NB4 (cell line): ENCODE measurements around the gene MTX1.

Experiments
- DNase-seq: peaks from one replicate; pipeline ENCODE4 v3.0.0; 2010; ENCODE audit warnings: low read depth
- H3K4me3 ChIP-seq: one replicate; pipeline ENCODE4 v1.5.1; 2011; ENCODE audit warnings: mild to moderate bottlenecking, low read depth, low read length, moderate library complexity
- MYC ChIP-seq: IDR thresholded peaks from 2 replicates; pipeline ENCODE4 v1.6.1; 2011; ENCODE audit warnings: low read depth, low read length
- POLR2A ChIP-seq: IDR thresholded peaks from 2 replicates; pipeline ENCODE4 v1.6.1; 2011; ENCODE audit warnings: mild to moderate bottlenecking; ENCODE audit not compliant: insufficient read length; ENCODE audit errors: extremely low read depth
- TF ChIP-seq, protein P1 (sequence below): IDR thresholded peaks from one replicate; pipeline ENCODE4 v1.5.1; 2012; ENCODE audit warnings: low read depth, low read length
- TF ChIP-seq, protein P2 (sequence below): IDR thresholded peaks from 2 replicates; pipeline ENCODE4 v1.6.1; 2011; ENCODE audit warnings: low read depth, low read length

MTX1 gene

DNA sequence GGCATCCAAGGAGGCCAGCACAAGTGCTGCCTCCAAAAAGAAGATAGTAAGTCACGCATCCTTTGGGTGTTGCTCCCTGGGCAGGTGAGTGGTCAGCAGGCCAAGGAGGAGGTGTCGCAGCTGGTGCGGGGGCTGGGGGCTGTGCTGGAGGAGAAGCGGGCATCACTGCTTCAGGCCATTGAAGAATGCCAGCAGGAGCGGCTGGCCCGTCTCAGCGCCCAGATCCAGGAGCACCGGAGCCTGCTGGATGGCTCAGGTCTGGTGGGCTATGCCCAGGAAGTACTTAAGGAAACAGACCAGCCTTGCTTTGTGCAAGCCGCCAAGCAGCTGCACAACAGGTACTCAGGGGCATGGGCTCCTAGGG, 30.6 kb upstream of the MTX1 start:
- no peak overlapping the region for H3K4me3 ChIP-seq
- DNase-seq: no peak
- TF ChIP-seq, protein P1, sequence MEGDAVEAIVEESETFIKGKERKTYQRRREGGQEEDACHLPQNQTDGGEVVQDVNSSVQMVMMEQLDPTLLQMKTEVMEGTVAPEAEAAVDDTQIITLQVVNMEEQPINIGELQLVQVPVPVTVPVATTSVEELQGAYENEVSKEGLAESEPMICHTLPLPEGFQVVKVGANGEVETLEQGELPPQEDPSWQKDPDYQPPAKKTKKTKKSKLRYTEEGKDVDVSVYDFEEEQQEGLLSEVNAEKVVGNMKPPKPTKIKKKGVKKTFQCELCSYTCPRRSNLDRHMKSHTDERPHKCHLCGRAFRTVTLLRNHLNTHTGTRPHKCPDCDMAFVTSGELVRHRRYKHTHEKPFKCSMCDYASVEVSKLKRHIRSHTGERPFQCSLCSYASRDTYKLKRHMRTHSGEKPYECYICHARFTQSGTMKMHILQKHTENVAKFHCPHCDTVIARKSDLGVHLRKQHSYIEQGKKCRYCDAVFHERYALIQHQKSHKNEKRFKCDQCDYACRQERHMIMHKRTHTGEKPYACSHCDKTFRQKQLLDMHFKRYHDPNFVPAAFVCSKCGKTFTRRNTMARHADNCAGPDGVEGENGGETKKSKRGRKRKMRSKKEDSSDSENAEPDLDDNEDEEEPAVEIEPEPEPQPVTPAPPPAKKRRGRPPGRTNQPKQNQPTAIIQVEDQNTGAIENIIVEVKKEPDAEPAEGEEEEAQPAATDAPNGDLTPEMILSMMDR: no peak
- TF ChIP-seq MYC: no peak

DNA sequence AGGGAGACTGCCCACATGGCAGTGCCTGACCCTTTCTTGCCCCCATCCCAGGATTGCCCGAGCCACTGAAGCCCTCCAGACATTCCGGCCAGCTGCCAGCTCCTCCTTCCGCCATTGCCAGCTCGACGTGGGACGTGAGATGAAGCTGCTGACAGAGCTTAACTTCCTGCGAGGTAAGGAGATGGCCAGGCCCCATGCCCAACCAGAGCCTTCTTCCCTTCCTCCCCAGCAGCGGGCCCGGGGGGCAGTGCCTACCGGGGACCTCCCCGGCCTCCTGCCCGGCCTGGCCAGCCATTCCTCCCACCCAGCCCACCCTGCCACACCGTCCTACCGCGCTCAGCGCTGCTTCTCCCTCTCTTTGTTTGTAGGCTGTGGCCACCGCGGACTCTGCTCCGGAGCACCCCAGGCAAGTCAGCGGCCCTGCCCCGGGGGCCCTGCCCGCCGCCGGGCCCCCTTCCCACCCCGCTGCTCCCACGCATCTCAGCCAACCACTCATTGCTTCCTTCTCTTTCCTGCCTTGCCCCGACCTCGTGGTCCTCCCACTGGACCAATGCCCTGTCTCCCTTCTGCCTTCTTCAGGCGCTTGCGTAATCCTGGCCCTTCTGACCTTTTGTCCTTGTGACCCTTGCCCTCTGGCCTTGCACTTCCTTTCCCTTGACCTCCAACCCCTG, 29.9 kb upstream of the MTX1 start:
- no peak overlapping the region for H3K4me3 ChIP-seq
- TF ChIP-seq, protein P1: no peak
- TF ChIP-seq, protein P2, sequence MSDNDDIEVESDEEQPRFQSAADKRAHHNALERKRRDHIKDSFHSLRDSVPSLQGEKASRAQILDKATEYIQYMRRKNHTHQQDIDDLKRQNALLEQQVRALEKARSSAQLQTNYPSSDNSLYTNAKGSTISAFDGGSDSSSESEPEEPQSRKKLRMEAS: peak; percentile 28; the same call in 1 of the 2 replicates
- TF ChIP-seq POLR2A: no peak
- peak; percentile 55 for DNase-seq

DNA sequence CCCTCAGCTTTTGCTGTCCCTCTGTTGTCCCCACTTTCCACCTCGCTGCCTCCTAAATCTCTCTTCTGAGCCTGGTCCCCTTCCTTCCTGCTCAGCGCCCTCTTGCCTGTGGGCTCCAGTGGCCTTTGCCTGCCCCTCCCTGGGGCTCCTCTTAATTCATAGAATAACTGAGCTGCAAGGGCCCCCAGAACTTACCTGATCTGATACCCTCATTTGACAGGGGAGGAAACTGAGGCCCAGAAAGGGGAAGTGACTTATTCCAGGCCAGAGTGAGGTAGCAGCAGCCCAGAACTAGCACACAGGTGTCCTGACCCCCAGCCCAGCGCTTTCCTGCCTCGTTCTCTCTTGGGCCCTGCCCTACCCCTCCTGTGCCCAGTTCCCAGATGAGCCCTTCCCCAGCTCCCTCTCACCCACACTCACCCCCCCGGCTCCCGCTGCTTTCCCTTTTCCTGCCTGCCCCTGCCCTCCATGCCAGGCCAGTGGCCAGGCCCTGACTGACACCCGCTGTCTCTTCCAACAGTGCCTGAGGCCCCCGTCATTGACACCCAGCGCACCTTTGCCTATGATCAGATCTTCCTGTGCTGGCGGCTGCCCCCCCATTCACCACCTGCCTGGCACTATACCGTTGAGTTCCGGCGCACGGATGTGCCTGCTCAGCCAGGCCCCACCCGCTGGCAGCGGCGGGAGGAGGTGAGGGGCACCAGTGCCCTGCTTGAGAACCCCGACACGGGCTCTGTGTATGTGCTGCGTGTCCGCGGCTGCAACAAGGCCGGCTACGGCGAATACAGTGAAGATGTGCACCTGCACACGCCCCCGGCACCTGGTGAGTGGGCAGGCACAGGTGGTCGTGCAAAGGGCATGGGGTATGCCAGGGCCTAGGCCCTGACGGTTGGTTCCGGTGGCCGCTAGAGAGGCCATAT, 29.1 kb upstream of the MTX1 start:
- TF ChIP-seq POLR2A (no peak), MYC (no peak)
- TF ChIP-seq, protein P1: no peak
- TF ChIP-seq, protein P2: no peak
- no peak overlapping the region for H3K4me3 ChIP-seq
- no peak for DNase-seq

DNA sequence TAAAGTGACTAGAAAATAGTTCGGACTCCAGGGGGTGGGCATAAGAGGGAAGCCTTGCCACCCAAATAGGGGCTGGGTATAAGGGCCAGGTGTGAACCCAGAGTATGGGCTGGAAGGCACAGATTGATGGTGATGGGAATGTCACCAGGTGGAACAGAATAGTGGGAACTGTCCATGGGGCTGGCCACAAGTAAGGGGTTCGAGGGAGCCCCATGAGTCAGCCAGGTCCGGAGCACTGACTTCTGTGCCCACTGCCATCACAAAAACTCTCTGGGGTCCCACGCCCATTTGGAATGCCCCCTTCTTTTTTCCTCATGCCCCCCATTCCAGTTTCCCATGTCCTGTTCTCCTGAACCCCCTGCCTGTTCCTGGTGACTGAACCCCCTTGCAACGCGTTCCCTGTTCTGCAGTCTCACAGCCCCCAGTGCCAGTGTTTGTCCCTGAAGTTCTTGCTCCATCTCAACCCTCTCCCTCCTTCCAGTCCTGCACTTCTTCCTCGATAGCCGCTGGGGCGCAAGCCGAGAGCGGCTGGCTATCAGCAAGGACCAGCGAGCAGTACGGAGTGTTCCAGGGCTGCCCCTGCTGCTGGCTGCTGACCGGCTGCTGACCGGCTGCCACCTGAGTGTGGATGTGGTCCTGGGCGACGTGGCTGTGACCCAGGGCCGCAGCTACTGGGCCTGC, 27.0 kb upstream of the MTX1 start:
- no peak overlapping the region for H3K4me3 ChIP-seq
- no peak for TF ChIP-seq POLR2A
- TF ChIP-seq MYC: no peak
- TF ChIP-seq, protein P2: no peak
- TF ChIP-seq, protein P1: no peak
- no peak for DNase-seq

DNA sequence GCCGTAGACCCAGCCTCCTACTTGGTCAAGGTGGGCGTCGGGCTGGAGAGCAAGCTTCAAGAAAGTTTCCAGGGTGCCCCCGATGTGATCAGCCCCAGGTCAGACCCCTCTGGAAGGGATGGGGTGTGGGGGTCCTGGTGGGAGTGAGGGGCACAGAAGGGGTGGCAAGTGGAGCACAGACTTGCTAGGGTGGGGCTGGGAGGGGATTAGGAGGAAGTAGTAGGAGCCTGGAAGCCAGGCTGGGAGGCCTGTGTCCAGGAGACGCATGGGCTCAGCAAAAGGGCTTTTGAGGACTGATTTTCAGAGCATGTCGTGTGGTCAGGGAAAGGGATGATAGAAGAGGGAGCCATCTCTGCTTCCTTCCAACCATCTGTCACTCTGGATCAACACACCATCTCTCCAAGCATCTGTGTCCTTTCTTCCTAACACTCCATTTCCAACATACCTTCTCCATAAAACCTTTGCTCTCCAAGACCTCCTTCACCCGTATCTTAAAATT, 26.4 kb upstream of the MTX1 start:
- no peak for DNase-seq
- TF ChIP-seq MYC: no peak
- TF ChIP-seq, protein P1: no peak
- TF ChIP-seq, protein P2: no peak
- no peak overlapping the region for H3K4me3 ChIP-seq
